CD4-positive, alpha-beta T cell treated with Interleukin-4 for 1 hour (primary cell): ENCODE measurements around the gene TSPAN9.

Source experiments
- DNase-seq, 2 donors: peaks; one replicate each; pipeline ENCODE4 v3.0.0-alpha.2; 2020 to 2022

The TSPAN9 gene

GRCh38 chr12:3213768-3214167, 136.6 kb downstream of the TSPAN9 start:
- DNase-seq = no peak

GRCh38 chr12:3214526-3215365, 137.6 kb downstream of the TSPAN9 start:
- DNase-seq = no peak

- no peak for DNase-seq
Measured at GRCh38 chr12:3215410-3215975, 138.3 kb downstream of the TSPAN9 start.

- no peak for DNase-seq
Measured at GRCh38 chr12:3216097-3216496, 138.9 kb downstream of the TSPAN9 start.

GRCh38 chr12:3216726-3217682, 139.8 kb downstream of the TSPAN9 start:
- no peak for DNase-seq

GRCh38 chr12:3217683-3218079, 140.5 kb downstream of the TSPAN9 start:
- no peak for DNase-seq

GRCh38 chr12:3218228-3219171, 141.3 kb downstream of the TSPAN9 start:
- no peak for DNase-seq

- DNase-seq = no peak
Measured at GRCh38 chr12:3219233-3219632, 142.1 kb downstream of the TSPAN9 start.

- no peak for DNase-seq
Measured at GRCh38 chr12:3220382-3221321, 143.5 kb downstream of the TSPAN9 start.

- DNase-seq = no peak
Measured at GRCh38 chr12:3222306-3222705, 145.1 kb downstream of the TSPAN9 start.

- no peak for DNase-seq
Measured at GRCh38 chr12:3222979-3223378, 145.8 kb downstream of the TSPAN9 start.

GRCh38 chr12:3223601-3224529, 146.7 kb downstream of the TSPAN9 start:
- DNase-seq = no peak

- DNase-seq = no peak
Measured at GRCh38 chr12:3224530-3224903, 147.3 kb downstream of the TSPAN9 start.

- no peak for DNase-seq
Measured at GRCh38 chr12:3225154-3225795, 148.1 kb downstream of the TSPAN9 start.

- DNase-seq = no peak
Measured at GRCh38 chr12:3225796-3226180, 148.6 kb downstream of the TSPAN9 start.

GRCh38 chr12:3226264-3226663, 149.1 kb downstream of the TSPAN9 start:
- no peak for DNase-seq

- DNase-seq = no peak
Measured at GRCh38 chr12:3227076-3227975, 150.1 kb downstream of the TSPAN9 start.

GRCh38 chr12:3228552-3228951, 151.4 kb downstream of the TSPAN9 start:
- no peak for DNase-seq
